ENCODE results near the gene GRPEL1.

Gene GRPEL1

GRCh38 chr4:7023901-7024300 lies 44.0 kb downstream of the GRPEL1 start:
- no peak for DNase-seq (ENCODE audit: low spot score)

- no peak for DNase-seq (ENCODE audit: low spot score)
These were observed 44.4 kb downstream of the GRPEL1 start for GRCh38 chr4:7023486-7023885.

- DNase-seq (ENCODE audit: low spot score) = no peak
These were observed 45.8 kb downstream of the GRPEL1 start for GRCh38 chr4:7021930-7022664.

GRCh38 chr4:7021355-7021754 lies 46.5 kb downstream of the GRPEL1 start:
- DNase-seq (ENCODE audit: low spot score) = no peak

- DNase-seq (ENCODE audit: low spot score) = no peak
These were observed 47.0 kb downstream of the GRPEL1 start for GRCh38 chr4:7020856-7021255.

- DNase-seq (ENCODE audit: low spot score) = no peak
These were observed 47.6 kb downstream of the GRPEL1 start for GRCh38 chr4:7020290-7020689.

- no peak for DNase-seq (ENCODE audit: low spot score)
These were observed 48.5 kb downstream of the GRPEL1 start for GRCh38 chr4:7019367-7019766.

GRCh38 chr4:7018281-7018680 lies 49.6 kb downstream of the GRPEL1 start:
- no peak for DNase-seq (ENCODE audit: low spot score)

GRCh38 chr4:7017446-7018048 lies 50.3 kb downstream of the GRPEL1 start:
- no peak for DNase-seq (ENCODE audit: low spot score)

GRCh38 chr4:7016512-7016911 lies 51.4 kb downstream of the GRPEL1 start:
- no peak for DNase-seq (ENCODE audit: low spot score)

GRCh38 chr4:7016086-7016485 lies 51.8 kb downstream of the GRPEL1 start:
- DNase-seq (ENCODE audit: low spot score) = no peak

- no peak for DNase-seq (ENCODE audit: low spot score)
These were observed 52.4 kb downstream of the GRPEL1 start for GRCh38 chr4:7015383-7016035.

GRCh38 chr4:7014815-7015214 lies 53.0 kb downstream of the GRPEL1 start:
- no peak for DNase-seq (ENCODE audit: low spot score)

GRCh38 chr4:7013175-7013574 lies 54.7 kb downstream of the GRPEL1 start:
- no peak for DNase-seq (ENCODE audit: low spot score)

- DNase-seq (ENCODE audit: low spot score) = no peak
These were observed 58.3 kb downstream of the GRPEL1 start for GRCh38 chr4:7009564-7009963.
